NCI-H69 (cell line): ENCODE measurements around the gene GRAMD4.

ENCODE experiments used
- DNase-seq: peaks from one replicate; lab custom pipeline; 2025; lab: John Stamatoyannopoulos, UW

The GRAMD4 gene

DNA sequence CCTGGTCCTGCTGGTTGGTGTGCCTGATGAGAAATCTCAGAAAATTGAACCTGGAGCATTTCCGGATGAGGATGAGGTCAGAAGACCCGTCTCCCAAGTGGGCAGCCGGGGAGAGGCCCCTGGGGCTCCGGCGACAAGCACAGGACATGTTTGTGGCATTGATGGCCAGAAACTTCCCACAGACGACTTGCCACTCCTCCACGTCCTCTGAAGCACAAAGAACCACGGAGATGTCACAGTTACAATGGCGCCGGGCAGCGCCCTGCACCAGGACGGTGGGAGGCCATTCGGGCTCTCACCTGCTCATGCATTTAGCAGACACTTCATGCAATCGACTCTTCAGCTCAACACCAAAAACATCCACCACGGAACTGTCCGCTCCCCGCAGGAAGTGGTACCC lies 71.4 kb downstream of the GRAMD4 start:
- no peak for DNase-seq

- peak; percentile 65 for DNase-seq
These were observed 73.6 kb downstream of the GRAMD4 start for GRCh38 chr22:46693634-46694415.

GRCh38 chr22:46694416-46695170 lies 74.4 kb downstream of the GRAMD4 start:
- no peak for DNase-seq

DNA sequence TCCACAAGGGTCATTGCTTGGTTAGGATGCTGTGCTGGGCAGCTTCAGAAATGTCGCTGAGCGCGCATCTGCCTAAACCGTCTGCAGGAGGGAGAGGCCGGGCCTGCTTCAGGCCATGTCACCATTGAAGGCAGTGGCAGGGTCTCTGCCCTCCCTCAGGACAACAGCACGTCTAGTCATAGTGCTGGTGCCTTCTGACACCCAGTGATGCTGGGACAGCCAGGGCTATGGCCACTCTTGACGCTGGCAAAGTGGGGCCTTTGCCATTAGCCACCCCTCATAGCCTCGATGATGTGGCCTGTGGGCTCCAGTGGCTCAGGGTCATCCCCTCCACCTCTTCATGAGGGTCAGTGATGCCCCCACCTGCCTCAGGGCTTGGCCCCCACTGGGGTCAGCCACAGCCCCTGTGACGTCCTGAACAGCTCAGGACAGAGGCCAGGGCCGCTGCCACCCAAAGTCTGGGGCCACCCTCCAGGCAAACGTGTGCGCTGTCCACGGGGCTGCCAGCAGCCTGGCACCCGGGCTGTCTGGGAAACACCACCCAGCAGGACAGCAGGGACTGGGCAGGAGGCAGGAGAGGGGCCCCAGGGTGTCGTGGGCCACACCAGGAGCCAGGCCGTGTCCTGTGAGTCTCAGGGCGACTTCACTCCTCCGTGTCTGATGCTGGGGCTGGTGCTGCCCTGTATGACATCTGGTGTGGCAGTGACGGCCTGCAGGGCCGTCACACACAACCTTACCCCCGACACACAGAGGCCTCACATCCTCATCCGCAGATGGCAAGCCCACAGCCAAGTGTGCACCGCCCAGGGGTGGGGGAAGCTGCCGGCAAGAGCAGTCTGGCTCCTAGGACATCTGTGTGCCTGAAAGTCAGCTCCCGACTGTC lies 75.4 kb downstream of the GRAMD4 start:
- DNase-seq, result peak; percentile 7

- no peak for DNase-seq
These were observed 76.0 kb downstream of the GRAMD4 start for GRCh38 chr22:46696229-46696518.

DNA sequence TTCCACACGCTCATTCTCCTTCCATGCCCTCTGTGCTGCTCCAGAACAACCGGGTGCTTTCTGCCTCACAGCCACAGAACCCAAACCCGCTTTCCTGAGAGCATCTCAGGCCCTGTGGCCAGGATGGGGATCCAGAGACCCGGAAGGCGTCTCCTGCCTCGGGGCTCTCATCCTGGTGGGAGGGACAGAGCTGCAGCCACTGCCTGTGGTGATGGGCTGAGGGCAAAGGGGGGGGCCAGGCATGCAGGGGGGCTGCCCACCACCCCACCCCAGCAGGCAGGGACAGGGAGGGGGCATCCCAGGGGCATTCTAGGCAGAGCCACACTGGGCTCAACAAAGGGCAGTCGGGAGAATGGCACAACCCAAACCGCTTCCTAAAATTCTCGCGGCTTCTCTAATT lies 76.4 kb downstream of the GRAMD4 start:
- DNase-seq, result no peak

DNA sequence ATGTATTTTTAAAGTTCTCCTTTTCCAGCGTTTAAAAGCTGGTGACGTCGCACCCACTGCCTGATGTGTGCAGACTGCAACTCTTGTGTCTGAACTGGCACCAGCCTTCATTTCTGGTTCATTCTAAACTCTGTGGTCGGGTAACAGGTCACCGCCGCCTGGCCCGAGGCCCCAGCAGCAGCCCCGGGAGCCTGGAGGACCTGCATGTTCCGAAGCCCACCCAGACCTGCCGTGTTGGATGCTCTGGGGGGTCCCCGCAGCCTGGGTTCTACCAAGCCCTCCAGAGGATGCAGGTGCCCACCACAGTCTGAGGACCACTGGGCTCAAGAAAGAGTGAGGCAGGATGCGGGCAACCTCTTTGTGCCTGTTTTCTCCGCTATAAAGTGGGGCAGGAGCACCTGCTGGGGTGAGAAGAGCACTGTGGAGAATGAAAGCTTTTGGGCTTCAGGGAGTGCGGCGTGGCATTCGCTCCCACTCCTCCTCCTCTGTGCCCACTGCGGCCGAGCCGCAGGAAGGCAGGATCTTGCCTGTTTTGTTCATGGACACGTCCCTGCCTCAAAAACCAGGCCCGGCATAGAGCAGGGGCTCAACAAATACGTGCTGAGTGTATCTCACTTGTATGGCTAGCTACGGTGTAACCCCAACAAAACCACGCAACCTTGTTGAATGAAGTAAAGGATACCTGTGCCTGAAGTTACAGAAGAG lies 77.8 kb downstream of the GRAMD4 start:
- DNase-seq, result no peak

DNA sequence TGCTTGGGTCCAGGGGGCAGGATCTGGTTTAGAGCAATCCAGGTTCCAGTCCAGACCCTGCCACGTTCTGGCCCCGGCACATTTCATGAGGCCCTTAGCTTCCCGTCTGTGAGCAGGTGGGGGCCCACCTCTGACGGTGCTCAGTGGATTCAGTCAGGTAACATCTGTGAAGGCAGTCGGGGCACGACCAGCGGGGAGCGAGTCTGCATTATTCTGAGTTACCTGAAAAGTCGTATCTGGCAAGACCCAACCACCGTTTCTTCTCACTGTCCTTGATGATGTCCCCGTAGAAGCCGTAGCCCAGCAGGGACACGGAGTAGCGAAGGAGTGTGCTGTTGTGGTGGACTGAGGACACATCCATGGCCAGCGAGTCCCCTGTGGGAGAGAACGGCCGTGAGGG lies 78.9 kb downstream of the GRAMD4 start:
- no peak for DNase-seq

GRCh38 chr22:46701262-46701661 lies 81.1 kb downstream of the GRAMD4 start:
- no peak for DNase-seq

DNA sequence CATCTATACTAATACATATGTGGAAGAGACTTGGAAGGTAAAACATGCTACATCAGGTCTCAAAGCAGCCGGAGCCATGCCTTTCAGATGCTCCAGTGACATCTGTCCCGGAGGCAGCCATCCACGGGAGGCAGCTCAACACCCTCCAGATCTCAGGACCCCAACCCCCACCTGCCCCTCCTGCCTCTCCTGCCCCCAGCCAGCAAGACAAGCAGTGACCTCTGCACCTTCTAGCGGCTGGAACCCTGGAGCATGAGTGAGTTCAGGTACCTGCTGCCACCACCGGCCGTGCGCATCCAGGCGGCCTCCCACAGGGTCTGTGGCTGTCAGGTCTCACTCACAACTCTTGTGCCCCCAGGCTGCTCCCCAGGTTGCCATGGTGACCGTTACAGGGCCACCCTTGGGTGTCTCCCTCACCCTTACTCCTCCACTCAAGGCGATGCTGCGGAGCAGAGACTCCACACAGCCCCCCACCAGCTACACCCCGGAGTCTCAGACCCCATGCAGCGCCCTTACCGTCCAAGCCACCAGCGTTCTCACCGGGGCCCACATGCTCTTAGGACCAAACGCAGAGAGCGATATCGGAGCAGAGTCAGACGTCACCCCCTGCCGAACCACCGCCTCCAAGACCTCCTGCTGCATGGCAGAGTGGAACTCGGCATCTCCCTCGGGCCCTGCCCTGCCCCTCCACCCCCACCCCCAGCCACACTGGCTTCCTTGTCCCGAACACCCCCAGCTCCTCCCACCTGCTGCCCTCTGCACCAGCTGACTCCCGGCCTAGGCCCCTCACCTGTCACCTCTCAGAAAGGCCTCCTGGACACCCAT lies 83.2 kb downstream of the GRAMD4 start:
- no peak for DNase-seq

DNA sequence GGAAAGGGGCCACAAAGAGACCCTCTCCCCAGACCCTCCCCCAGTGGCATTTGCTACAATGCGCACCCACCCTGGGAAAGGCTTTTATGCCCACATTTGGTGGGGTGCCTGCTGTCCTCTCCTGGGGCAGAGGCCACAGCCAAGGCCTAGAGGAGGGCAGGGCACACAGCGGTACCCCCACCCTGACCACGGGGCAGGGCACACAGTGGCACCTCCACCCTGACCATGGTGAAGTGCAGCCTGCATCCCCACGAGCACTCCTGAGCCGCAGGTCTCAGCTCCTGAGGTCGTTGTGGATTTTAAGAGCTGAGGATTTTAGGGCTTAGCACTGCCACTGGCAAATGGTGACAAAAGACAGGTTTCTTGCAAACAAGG lies 83.8 kb downstream of the GRAMD4 start:
- no peak for DNase-seq

DNA sequence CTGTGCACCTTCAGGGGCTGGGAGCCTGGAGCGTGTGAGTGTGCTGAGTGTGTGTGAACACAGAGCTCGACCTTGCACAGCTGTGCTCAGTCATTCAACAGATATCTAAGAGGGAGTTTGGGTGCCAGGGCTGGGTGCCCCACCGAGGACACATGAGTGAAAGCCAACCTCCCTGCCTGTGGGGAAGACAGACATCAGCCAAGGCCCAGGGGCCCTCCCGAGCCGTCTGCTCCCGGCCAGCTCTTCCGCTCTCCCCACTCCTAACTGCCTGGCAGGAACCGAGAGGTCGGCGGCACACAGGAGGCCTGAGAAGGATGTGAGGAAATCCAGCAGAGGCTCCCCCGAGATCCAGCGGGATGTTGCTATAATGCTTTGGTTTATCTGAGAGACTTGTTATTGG lies 85.9 kb downstream of the GRAMD4 start:
- no peak for DNase-seq

DNA sequence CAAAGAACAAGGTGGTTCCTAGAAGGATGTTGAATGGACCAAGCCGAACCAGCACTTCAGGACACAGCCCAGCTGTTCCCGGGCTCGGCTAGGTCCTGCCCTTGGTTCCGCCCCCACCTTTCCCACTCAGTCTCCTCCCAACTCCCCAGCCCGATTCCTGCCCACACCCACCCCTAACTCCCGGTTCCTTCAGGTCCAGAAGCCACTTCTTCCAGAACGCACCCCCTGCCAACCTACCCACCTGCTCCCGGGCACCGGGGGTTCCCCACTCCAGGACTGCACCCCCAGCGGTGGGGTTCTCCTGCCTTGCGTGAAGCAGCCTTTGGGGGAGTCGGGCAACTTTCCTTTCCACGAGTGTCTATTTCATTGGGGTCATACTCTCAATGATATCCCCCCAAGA lies 87.1 kb downstream of the GRAMD4 start:
- no peak for DNase-seq

DNA sequence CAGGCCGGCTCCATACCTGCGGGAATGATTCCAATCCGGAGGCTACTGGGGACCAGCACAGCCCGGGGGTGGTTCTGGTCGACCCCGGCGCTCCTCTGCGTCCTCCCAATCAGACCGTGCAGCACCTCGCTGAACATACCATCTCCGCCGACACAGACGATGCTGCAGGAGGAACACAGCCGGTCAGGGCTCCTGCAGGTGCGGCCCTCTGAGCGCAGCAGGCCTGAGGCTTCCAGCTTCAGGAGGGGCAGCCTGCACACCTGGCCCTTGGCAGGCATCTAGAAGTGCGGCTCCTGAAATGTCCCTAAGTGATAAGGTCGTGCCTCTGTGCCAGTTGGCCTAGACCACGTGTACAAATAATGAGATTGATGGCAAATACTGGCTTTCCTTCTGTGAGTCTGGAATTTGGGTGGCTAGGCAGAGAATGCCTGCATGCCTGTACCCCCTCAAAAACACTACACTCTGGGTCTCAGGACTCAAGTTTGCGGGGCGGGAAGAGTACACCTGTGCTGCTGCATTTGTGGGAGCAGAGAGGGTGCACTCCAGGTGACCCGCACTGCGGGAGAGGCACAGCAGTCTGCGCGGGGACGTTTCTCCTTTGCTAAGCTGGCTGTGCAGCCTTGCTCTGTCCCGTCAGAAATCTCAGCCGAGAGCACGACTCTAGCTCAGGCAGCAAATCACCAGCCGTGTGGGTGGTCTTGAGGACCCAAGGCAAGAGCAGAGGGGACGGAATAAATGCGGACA lies 87.8 kb downstream of the GRAMD4 start:
- DNase-seq, result no peak

- no peak for DNase-seq
These were observed 88.7 kb downstream of the GRAMD4 start for GRCh38 chr22:46708766-46709330.

DNA sequence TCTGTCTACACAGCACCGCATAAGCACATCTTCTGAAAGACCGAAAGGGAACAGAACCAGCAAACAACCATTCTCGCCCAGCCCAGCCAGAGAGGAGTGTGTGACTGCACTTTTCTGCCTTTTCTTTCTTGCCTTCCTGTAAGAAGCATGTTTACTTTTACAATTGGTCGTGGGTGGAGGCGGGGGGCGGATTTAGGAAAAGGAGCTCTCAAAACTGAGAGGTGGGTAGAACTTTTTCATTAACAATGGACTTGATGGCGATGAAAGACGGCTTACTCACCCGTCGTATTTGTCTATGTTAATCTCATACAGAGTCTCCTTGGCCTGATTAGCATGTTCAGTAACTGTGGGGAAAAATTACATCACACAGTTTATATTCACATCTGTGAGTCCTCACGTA lies 90.6 kb downstream of the GRAMD4 start:
- no peak for DNase-seq

- no peak for DNase-seq
These were observed 92.1 kb downstream of the GRAMD4 start for GRCh38 chr22:46712288-46712687.

- no peak for DNase-seq
These were observed 94.4 kb downstream of the GRAMD4 start for GRCh38 chr22:46714550-46714949.

DNA sequence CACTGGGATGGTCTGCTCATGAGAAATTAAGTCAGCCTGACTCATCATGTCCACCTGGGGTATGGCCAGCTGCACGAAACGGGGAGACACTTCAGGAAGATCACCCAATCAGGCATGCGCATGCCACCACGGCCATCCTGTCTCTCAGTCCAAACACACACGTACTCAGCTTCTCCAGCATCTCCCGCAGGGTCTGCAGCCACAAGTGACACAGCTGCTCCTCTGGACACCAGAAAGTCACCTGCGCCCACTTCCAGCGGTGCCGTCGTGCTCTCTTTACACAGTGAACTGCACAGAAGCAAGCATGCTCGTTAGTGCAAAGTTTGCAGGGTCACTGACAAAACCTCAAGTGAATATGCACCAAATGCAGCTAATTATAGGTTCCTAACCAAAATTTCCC lies 99.7 kb downstream of the GRAMD4 start:
- DNase-seq, result peak; percentile 94

GRCh38 chr22:46721501-46722085 lies 101.4 kb downstream of the GRAMD4 start:
- DNase-seq, result peak; percentile 87
